ENCODE data around the gene ARHGEF6.

DNA sequence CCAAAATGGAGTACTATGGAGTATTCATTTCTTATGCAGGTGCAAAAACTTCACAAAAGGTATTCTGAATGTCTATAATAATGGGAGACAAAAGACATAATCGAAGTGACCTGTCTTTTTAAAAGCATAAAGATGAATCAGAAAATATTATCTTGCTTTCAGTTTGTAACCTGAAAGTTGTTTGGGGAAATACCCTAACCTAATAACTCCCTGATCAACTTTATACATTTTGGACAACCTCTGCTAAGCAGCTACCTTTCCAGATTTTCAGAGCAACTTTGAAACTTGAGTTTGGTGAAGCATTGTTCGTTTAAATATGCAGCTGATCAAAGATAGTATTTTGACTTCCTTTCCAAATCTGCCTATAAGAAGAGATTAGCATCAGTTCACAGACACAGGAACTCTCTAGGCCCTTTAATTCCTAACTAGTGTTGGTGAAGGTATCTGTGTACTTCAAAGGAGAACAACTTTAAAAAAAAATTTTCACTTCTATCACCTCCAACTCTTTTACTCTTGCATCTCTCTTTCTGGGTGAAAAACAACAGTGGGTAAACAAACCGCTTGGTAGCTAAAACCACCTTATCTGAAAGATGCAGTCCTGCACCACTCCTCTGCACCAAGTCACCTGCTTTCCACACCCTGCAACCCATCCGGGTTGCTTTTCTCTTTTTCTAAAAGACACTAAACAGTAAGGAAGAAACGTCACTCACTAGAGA is 106.3 kb downstream of the ARHGEF6 start:
- TF ChIP-seq TAF1 (IDR thresholded peaks at IDR 0.05; ENCODE audit: borderline replicate concordance, insufficient read depth, low read length) (no peak), REST (IDR thresholded peaks at IDR 0.05; ENCODE audit: insufficient read depth in 1 of 2, low read depth in 2 of 2, low read length in 2 of 2) (no peak), POLR2AphosphoS5 (IDR thresholded peaks at IDR 0.05; ENCODE audit: low read depth, low read length) (no peak)
